Common myeloid progenitor, CD34-positive (primary cell): ENCODE results near the gene CYP21A2.

Source experiments
- CTCF ChIA-PET: fragments of 350-600 bp; sonication (Branson Sonifier 250); formaldehyde crosslinking; loops from one replicate; lab custom pipeline; 2021; ENCODE audit warnings: antibody characterized with exemption; lab: Charles Lee
- POLR2A ChIA-PET: fragments of 350-600 bp; sonication (Branson Sonifier 250); formaldehyde crosslinking; loops from one replicate; lab custom pipeline; 2021; ENCODE audit warnings: antibody characterized with exemption; lab: Charles Lee
- DNase-seq, 3 donors: peaks; one replicate each; pipeline versions ENCODE4 v3.0.0 to v3.0.0-alpha.2; 2013
- H3K27ac ChIP-seq, 2 experiments: 1 replicate in 1 of 2; 2 replicates in 1 of 2; pipeline ENCODE4 v1.7.0; 2013; ENCODE audit warnings: inconsistent platforms in 2 of 2, low read length in 2 of 2, mild to moderate bottlenecking in 2 of 2, low read depth in 1 of 2, moderate library complexity in 1 of 2; ENCODE audit not compliant: severe bottlenecking in 2 of 2, insufficient read depth in 1 of 2, poor library complexity in 1 of 2
- H3K27me3 ChIP-seq, 5 experiments: replicated peaks in 2 of 5; 1 replicate in 3 of 5; 2 replicates in 2 of 5; pipeline versions ENCODE4 v1.6.1 to v1.7.0; 2013; ENCODE audit warnings: low read length in 4 of 5, mild to moderate bottlenecking in 2 of 5, moderate library complexity in 2 of 5, inconsistent platforms in 1 of 5; ENCODE audit not compliant: insufficient read depth in 5 of 5, control insufficient read depth in 4 of 5
- H3K36me3 ChIP-seq, 4 experiments: 1 replicate in 2 of 4; 2 replicates in 2 of 4; pipeline versions ENCODE4 v1.6.1 to v1.7.0; 2013; ENCODE audit warnings: low read length in 3 of 4, control low read depth in 1 of 4, mild to moderate bottlenecking in 1 of 4; ENCODE audit not compliant: control insufficient read depth in 4 of 4, insufficient read depth in 4 of 4
- H3K4me1 ChIP-seq, 4 experiments: 1 replicate in 3 of 4; 2 replicates in 1 of 4; pipeline versions ENCODE4 v1.6.1 to v1.7.1; 2013; ENCODE audit warnings: low read length in 3 of 4, mild to moderate bottlenecking in 3 of 4, control low read depth in 1 of 4, inconsistent platforms in 1 of 4, moderate library complexity in 1 of 4; ENCODE audit not compliant: control insufficient read depth in 4 of 4, insufficient read depth in 4 of 4; ENCODE audit errors: control extremely low read depth in 1 of 4
- H3K4me3 ChIP-seq, 7 experiments: 1 replicate in 4 of 7; 2 replicates in 3 of 7; pipeline versions ENCODE4 v1.5.1 to v1.7.0; 2013; ENCODE audit warnings: mild to moderate bottlenecking in 7 of 7, low read length in 6 of 7, moderate library complexity in 6 of 7, inconsistent platforms in 2 of 7, low read depth in 2 of 7, control low read depth in 1 of 7; ENCODE audit not compliant: insufficient read depth in 4 of 7, control insufficient read depth in 1 of 7; ENCODE audit errors: extremely low read depth in 1 of 7
- H3K9me3 ChIP-seq, 5 experiments: 1 replicate in 4 of 5; 2 replicates in 1 of 5; pipeline versions ENCODE4 v1.6.1 to v1.7.1; 2013; ENCODE audit warnings: low read length in 4 of 5, mild to moderate bottlenecking in 2 of 5, inconsistent platforms in 1 of 5, low read depth in 1 of 5, moderate library complexity in 1 of 5; ENCODE audit not compliant: control insufficient read depth in 4 of 5, insufficient read depth in 2 of 5; ENCODE audit errors: control extremely low read depth in 1 of 5
- WGBS: methylation state at CpG from one replicate; pipeline ENCODE4 v1.1.5; 2013; ENCODE audit not compliant: insufficient coverage; 5-methylcytosine and 5-hydroxymethylcytosine counted together

The CYP21A2 gene

GRCh38 chr6:32068867-32069266 lies 30.7 kb downstream of the CYP21A2 start:
- H3K4me1 ChIP-seq, result no peaks in the 10 kb centered on the region
- no peaks in the 10 kb centered on the region for H3K9me3 ChIP-seq
- no peak overlapping the region for H3K27ac ChIP-seq
- no peak for DNase-seq
- H3K36me3 ChIP-seq, result no peaks in the 10 kb centered on the region
- H3K27me3 ChIP-seq, result peaks cover 0 to 4% (median 0%) of the 10 kb centered on the region in 5 experiments
- POLR2A ChIA-PET, result no interaction called here
- WGBS, result 94% methylated on average over 12 of the region's 14 CpGs
- no peak overlapping the region for H3K4me3 ChIP-seq
- CTCF ChIA-PET, result no interaction called here

GRCh38 chr6:32069460-32069859 lies 31.2 kb downstream of the CYP21A2 start:
- H3K4me1 ChIP-seq, result no peaks in the 10 kb centered on the region
- no peak overlapping the region for H3K4me3 ChIP-seq
- CTCF ChIA-PET, result interaction anchor here (0.5 kb wide), 1 partner anchor 94 kb away, joined by 3 read pairs; no protein-coding TSS in a partner anchor
- H3K36me3 ChIP-seq, result no peaks in the 10 kb centered on the region
- DNase-seq, result no peak
- WGBS, result 97% methylated on average over 12 of the region's 17 CpGs
- H3K27ac ChIP-seq, result no peak overlapping the region
- H3K9me3 ChIP-seq, result no peaks in the 10 kb centered on the region
- peaks cover 0 to 4% (median 0%) of the 10 kb centered on the region in 5 experiments for H3K27me3 ChIP-seq
- POLR2A ChIA-PET, result no interaction called here

- Histone ChIP-seq H3K27ac (no peak overlapping the region), H3K4me3 (no peak overlapping the region), H3K9me3 (no peaks in the 10 kb centered on the region), H3K27me3 (peaks cover 0 to 2% (median 0%) of the 10 kb centered on the region in 5 experiments), H3K4me1 (no peaks in the 10 kb centered on the region), H3K36me3 (no peaks in the 10 kb centered on the region)
- WGBS, result 98% methylated on average over 20 of the region's 24 CpGs
- no peak for DNase-seq
- CTCF ChIA-PET, result interaction anchor here (0.5 kb wide), 1 partner anchor 94 kb away, joined by 3 read pairs; no protein-coding TSS in a partner anchor
- POLR2A ChIA-PET, result no interaction called here
Observed at GRCh38 chr6:32069878-32070515, 31.8 kb downstream of the CYP21A2 start.

GRCh38 chr6:32070814-32071543 lies 32.8 kb downstream of the CYP21A2 start:
- Histone ChIP-seq H3K4me1 (no peaks in the 10 kb centered on the region), H3K9me3 (no peaks in the 10 kb centered on the region), H3K27me3 (peaks cover 0 to 2% (median 0%) of the 10 kb centered on the region in 5 experiments), H3K4me3 (no peak overlapping the region), H3K36me3 (no peaks in the 10 kb centered on the region), H3K27ac (no peak overlapping the region)
- POLR2A ChIA-PET, result no interaction called here
- CTCF ChIA-PET, result no interaction called here
- WGBS, result 95% methylated on average over 12 of the region's 16 CpGs
- no peak for DNase-seq

DNA sequence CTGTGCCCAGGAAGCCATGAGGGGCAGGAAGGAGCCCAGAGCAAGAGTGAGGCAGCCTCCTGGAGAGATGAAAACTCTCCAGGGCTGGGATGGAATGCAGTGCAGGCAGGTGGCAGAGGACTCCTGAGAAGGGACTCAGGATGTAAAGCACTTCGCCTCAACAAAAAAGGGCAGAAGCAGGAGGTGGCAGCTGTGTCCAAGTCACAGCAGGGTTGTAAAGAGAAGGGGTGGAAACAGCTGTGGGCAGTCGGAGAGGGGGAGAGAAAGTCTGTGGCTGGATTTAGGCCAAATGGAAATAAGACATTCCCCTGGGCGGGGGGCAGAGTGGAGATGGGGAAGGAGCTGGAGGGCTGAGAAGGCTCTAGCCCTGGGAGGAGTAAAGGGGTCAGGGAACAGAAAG lies 34.9 kb downstream of the CYP21A2 start:
- 86% methylated on average over 3 of the region's 3 CpGs for WGBS
- no peak overlapping the region for H3K27ac ChIP-seq
- no peak overlapping the region for H3K4me3 ChIP-seq
- H3K27me3 ChIP-seq, result peaks cover 0 to 2% (median 0%) of the 10 kb centered on the region in 5 experiments
- no peaks in the 10 kb centered on the region for H3K9me3 ChIP-seq
- no peak for DNase-seq
- H3K4me1 ChIP-seq, result no peaks in the 10 kb centered on the region
- no peaks in the 10 kb centered on the region for H3K36me3 ChIP-seq
- ChIA-PET POLR2A (no interaction called here), CTCF (no interaction called here)

- H3K4me1 ChIP-seq, result no peaks in the 10 kb centered on the region
- peaks cover 0 to 2% (median 0%) of the 10 kb centered on the region in 5 experiments for H3K27me3 ChIP-seq
- DNase-seq, result no peak
- 94% methylated on average over 5 of the region's 10 CpGs for WGBS
- H3K36me3 ChIP-seq, result no peaks in the 10 kb centered on the region
- ChIA-PET CTCF (no interaction called here), POLR2A (no interaction called here)
- no peak overlapping the region for H3K27ac ChIP-seq
- no peaks in the 10 kb centered on the region for H3K9me3 ChIP-seq
- H3K4me3 ChIP-seq, result no peak overlapping the region
Observed at GRCh38 chr6:32073613-32074012, 35.4 kb downstream of the CYP21A2 start.

- 92% methylated on average over 8 of the region's 8 CpGs for WGBS
- H3K27ac ChIP-seq, result no peak overlapping the region
- DNase-seq, result no peak
- POLR2A ChIA-PET, result no interaction called here
- no peak overlapping the region for H3K4me3 ChIP-seq
- H3K27me3 ChIP-seq, result peaks cover 0 to 2% (median 0%) of the 10 kb centered on the region in 5 experiments
- H3K36me3 ChIP-seq, result no peaks in the 10 kb centered on the region
- no peaks in the 10 kb centered on the region for H3K9me3 ChIP-seq
- no peaks in the 10 kb centered on the region for H3K4me1 ChIP-seq
- CTCF ChIA-PET, result no interaction called here
Observed at GRCh38 chr6:32074996-32075532, 36.8 kb downstream of the CYP21A2 start.
